ENCODE data around the gene SYMPK. TPM values are rescaled to one million over a fixed set of nuclear protein-coding genes. Genes with fewer than 3 reads are reported as not detected.
A peak's percentile ranks its signal among the peaks of the same experiment; 100 is the strongest.

SYMPK gene
- total RNA-seq, 4 donors from 2014 or later: 32.8 to 76.3 (median 44.1) TPM

DNA sequence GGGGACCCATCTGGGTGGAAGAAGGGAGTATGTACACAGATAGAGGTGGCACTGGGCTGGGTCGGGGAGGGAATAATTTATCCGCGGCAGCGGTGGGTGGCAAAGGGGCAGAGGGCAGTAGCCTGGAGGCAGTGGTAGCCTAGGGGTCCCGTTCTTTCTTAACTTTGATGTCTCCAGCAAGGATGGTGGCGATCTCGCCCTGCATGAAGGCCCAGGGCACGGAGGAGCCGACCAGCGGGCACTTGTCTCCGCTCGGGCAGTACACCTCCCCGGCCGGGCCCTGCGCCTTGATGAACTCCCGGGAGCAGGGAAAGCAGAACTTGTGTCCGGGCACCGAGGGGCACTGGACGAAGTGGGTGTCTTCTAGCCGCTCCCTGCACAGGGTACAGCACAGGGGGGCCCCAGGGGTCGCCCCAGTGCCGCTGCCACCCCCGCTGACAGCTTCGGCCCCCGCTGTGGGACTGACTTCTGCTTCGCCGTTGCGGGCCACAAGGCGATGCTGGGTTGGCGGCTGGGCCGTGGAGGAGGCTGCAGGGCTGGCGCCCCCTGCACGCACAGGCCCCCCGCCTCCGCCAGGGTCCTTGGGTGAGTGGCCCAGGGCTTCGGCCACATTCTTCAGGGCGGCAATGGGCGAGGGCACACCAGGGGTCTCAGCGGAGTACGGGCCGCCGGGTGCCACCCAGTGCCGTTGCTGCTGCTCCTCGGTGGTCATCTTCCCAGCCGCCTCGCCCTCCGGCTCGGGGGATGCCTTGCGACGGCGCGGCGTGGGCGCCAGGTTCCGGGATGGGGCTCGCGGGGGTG is 21.1 kb upstream of the SYMPK start:
- TF ChIP-seq POLR2AphosphoS5 (IDR thresholded peaks at IDR 0.05): no peak
- TF ChIP-seq, protein P1, sequence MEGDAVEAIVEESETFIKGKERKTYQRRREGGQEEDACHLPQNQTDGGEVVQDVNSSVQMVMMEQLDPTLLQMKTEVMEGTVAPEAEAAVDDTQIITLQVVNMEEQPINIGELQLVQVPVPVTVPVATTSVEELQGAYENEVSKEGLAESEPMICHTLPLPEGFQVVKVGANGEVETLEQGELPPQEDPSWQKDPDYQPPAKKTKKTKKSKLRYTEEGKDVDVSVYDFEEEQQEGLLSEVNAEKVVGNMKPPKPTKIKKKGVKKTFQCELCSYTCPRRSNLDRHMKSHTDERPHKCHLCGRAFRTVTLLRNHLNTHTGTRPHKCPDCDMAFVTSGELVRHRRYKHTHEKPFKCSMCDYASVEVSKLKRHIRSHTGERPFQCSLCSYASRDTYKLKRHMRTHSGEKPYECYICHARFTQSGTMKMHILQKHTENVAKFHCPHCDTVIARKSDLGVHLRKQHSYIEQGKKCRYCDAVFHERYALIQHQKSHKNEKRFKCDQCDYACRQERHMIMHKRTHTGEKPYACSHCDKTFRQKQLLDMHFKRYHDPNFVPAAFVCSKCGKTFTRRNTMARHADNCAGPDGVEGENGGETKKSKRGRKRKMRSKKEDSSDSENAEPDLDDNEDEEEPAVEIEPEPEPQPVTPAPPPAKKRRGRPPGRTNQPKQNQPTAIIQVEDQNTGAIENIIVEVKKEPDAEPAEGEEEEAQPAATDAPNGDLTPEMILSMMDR (IDR thresholded peaks at IDR 0.05): no peak
- no peak for TF ChIP-seq EP300 (IDR thresholded peaks at IDR 0.05)
- TF ChIP-seq POLR2A (IDR thresholded peaks at IDR 0.05): no peak
- Histone ChIP-seq H3K4me1 (peaks cover 46% of the 10 kb centered on the region), H3K36me3 (no peaks in the 10 kb centered on the region), H3K27me3 (no peaks in the 10 kb centered on the region), H3K27ac (no peak overlapping the region), H3K4me3 (peak overlapping the region; percentile 15), H3K9me3 (no peaks in the 10 kb centered on the region)
- 69% methylated on average over 4 of the region's 57 CpGs for WGBS
- DNase-seq (ENCODE audit: low spot score in 2 of 2): no peak

DNA sequence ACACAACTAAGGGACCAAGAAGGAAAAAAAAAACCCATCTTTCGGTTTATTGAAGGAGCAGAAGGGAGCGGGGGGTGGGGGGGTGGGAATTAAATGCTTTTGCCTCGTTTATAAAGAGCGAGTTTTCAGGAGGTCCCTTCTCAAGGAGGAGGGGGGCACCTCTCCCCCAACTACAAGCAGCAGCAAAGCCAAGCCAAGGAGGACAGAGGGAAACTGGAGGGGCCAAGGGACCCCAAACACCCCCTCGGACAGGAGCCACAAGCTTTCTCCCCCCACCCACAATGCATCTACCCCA is 20.6 kb upstream of the SYMPK start:
- H3K4me3 ChIP-seq: peak overlapping the region; percentile 42
- H3K27ac ChIP-seq: no peak overlapping the region

DNA sequence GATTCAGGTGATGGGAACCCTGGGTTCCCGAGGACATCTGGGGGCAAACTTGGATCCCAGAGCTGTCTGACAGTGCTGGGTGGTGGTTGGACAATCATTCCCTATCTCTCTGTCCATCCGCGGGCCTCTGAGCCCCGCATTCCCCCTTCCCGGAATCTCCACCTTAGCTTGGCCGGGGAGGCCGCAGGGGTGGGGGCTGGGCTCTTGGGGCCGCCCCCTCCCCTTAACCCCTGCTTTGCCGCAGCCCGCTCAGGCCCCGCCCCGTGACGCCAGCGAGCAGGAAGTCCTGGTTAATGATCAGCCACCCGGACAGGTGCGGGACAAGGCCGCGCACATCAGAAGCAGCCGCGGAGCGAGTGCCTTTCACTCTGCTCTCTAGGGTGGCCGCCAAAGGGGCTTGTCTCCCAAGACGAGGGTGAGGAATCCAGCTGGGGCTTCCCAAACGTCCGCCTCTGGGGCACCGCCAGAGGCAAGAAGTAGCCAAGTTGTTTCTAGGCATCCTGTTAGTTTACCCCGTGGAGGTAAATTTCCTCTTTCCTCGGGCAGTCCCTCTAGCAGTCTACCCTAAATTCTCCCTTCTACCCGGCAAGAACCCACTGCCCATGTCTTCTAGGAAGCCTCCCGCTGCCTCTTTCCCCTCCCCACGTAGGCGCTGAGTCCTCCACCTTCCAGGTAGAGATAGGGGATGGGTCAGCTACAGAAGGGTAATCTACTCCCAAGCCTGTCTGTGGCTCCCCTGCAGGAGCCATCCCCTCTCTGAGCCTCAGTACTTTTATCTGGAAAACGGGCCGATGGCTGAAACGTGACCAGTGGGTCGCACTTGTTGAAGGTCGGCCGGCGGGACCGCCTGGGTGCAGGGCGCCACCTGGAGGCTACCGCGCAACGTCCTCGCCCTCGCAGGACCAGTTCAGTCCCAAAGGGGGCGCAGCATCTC is 20.0 kb upstream of the SYMPK start:
- Histone ChIP-seq H3K27me3 (no peaks in the 10 kb centered on the region), H3K27ac (no peak overlapping the region)
- peak in 1 of 2 donors; percentile 88 for DNase-seq (ENCODE audit: low spot score in 2 of 2)

More for the DNA sequence above, 20.6 kb upstream of the SYMPK start:
- Histone ChIP-seq H3K4me1 (peaks cover 46% of the 10 kb centered on the region), H3K27me3 (no peaks in the 10 kb centered on the region), H3K9me3 (no peaks in the 10 kb centered on the region), H3K36me3 (no peaks in the 10 kb centered on the region)
- TF ChIP-seq POLR2A (IDR thresholded peaks at IDR 0.05) (no peak), EP300 (IDR thresholded peaks at IDR 0.05) (no peak), POLR2AphosphoS5 (IDR thresholded peaks at IDR 0.05) (no peak)
- TF ChIP-seq, protein P1 (IDR thresholded peaks at IDR 0.05): no peak
- 29% methylated on average over 5 of the region's 5 CpGs for WGBS
- no peak for DNase-seq (ENCODE audit: low spot score in 2 of 2)

DNA sequence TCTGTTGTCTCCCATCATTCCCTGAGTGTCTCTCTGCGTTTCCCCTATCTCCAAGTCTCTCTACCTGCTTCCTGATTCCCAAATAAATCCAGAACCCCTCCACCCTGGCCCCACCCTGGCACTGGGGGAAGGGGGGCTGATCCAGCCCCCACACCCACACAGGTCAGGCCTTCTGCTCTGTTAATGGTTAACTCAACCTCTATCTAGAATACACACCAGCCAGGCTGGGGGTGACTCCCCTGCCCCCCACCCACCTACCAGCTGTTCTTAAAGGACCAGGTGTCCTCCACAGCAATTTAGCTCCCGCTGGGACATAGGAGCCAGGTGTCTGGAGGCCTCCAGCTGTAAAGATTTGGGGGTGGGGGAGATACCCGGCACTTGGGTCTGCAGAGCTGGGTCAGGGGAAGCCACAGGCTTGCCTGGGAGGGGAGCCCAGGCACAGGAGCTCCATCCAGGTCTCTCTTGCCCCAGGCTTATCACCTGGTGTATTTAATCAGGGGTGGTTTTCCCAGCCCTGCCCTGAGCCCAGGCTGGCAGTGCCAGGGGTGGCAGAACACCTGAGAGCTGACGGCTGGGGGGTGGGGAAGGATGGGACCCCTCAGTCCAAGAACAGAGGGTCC is 19.1 kb upstream of the SYMPK start:
- Histone ChIP-seq H3K4me3 (peak overlapping the region; percentile 42), H3K27ac (no peak overlapping the region), H3K27me3 (no peaks in the 10 kb centered on the region), H3K9me3 (no peaks in the 10 kb centered on the region), H3K4me1 (peaks cover 51% of the 10 kb centered on the region), H3K36me3 (no peaks in the 10 kb centered on the region)
- DNase-seq (ENCODE audit: low spot score in 2 of 2): no peak
- no peak for TF ChIP-seq EP300 (IDR thresholded peaks at IDR 0.05)
- TF ChIP-seq POLR2AphosphoS5 (IDR thresholded peaks at IDR 0.05): no peak
- TF ChIP-seq POLR2A (IDR thresholded peaks at IDR 0.05): no peak
- TF ChIP-seq, protein P1 (IDR thresholded peaks at IDR 0.05): no peak
- WGBS: 52% methylated on average over 3 of the region's 4 CpGs

More for the DNA sequence above, 20.0 kb upstream of the SYMPK start:
- TF ChIP-seq POLR2AphosphoS5 (IDR thresholded peaks at IDR 0.05) (no peak), EP300 (IDR thresholded peaks at IDR 0.05) (no peak), POLR2A (IDR thresholded peaks at IDR 0.05) (no peak)
- TF ChIP-seq, protein P1 (IDR thresholded peaks at IDR 0.05): peak; percentile 93 to 95
- 17% methylated on average over 44 of the region's 47 CpGs for WGBS
- Histone ChIP-seq H3K9me3 (no peaks in the 10 kb centered on the region), H3K4me3 (peak overlapping the region; percentile 42), H3K4me1 (peaks cover 51% of the 10 kb centered on the region), H3K36me3 (no peaks in the 10 kb centered on the region)

All from suprapubic skin (tissue), 4 donors.